Endodermal cell (in vitro differentiated cells): ENCODE measurements around the gene REN. TPM values are rescaled to one million over a fixed set of nuclear protein-coding genes. Genes with fewer than 3 reads are reported as not detected.

Experiments
- DNase-seq: peaks from one replicate; pipeline ENCODE4 v3.0.0-alpha.2; 2017
- H3K27ac ChIP-seq: 2 replicates; pipeline ENCODE4 v1.5.1; 2013; ENCODE audit warnings: mild to moderate bottlenecking, low read depth, low read length, moderate library complexity
- H3K27me3 ChIP-seq: 2 replicates; pipeline ENCODE4 v1.6.1; 2013; ENCODE audit warnings: mild to moderate bottlenecking, low read length, moderate library complexity; ENCODE audit not compliant: insufficient read depth, control insufficient read depth, poor library complexity, severe bottlenecking
- H3K36me3 ChIP-seq: 2 replicates; pipeline ENCODE4 v1.7.0; 2013; ENCODE audit warnings: mild to moderate bottlenecking, low read length, moderate library complexity; ENCODE audit not compliant: control insufficient read depth, insufficient read depth
- H3K4me1 ChIP-seq: one replicate; pipeline ENCODE4 v1.7.0; 2013; ENCODE audit warnings: low read length; ENCODE audit not compliant: control insufficient read depth, insufficient read depth
- H3K4me3 ChIP-seq: 2 replicates; pipeline ENCODE4 v1.5.1; 2013; ENCODE audit warnings: mild to moderate bottlenecking, low read length, moderate library complexity
- H3K9ac ChIP-seq: 2 replicates; pipeline ENCODE4 v1.6.1; 2013; ENCODE audit warnings: mild to moderate bottlenecking, low read length, moderate library complexity; ENCODE audit not compliant: poor library complexity, severe bottlenecking; ENCODE audit errors: extremely low read depth
- H3K9me3 ChIP-seq: 2 replicates; pipeline ENCODE4 v1.6.1; 2013; ENCODE audit warnings: mild to moderate bottlenecking, low read length, moderate library complexity; ENCODE audit not compliant: control insufficient read depth
- H3K27ac Mint-ChIP-seq: 2 replicates; pipeline ENCODE4 v1.8.0; 2020; ENCODE audit warnings: mixed read lengths
- H3K27me3 Mint-ChIP-seq: 2 replicates; pipeline ENCODE4 v1.8.0; 2021; ENCODE audit warnings: mild to moderate bottlenecking, mixed read lengths; ENCODE audit not compliant: insufficient read depth
- H3K36me3 Mint-ChIP-seq: 2 replicates; pipeline ENCODE4 v1.8.0; 2020; ENCODE audit warnings: low read depth, mixed read lengths
- H3K4me1 Mint-ChIP-seq: 2 replicates; pipeline ENCODE4 v1.8.0; 2020; ENCODE audit warnings: mixed read lengths
- H3K4me3 Mint-ChIP-seq: 2 replicates; pipeline ENCODE4 v1.8.0; 2020; ENCODE audit warnings: mild to moderate bottlenecking, moderate library complexity, mixed read lengths
- H3K9me3 Mint-ChIP-seq: 2 replicates; pipeline ENCODE4 v1.8.0; 2020; ENCODE audit warnings: mild to moderate bottlenecking, mixed read lengths
- WGBS, 2 experiments: methylation state at CpG; one replicate each; pipeline versions ENCODE4 v1.1.5 to v1.1.7; 2013; ENCODE audit warnings: missing lambda C conversion rate in 2 of 2, mixed read lengths in 1 of 2; ENCODE audit not compliant: insufficient coverage in 1 of 2, insufficient read length in 1 of 2; 5-methylcytosine and 5-hydroxymethylcytosine counted together
- total RNA-seq, 2 donors: library from RNA; stranded (reverse); fragmentation: NEBNext Ultra II Directional in 1 of 2; extraction: Animal tissue kit (Norgen Biotek cat#: 25700) in 1 of 2; gene quantifications; 2 replicates in 1 of 2; 3 replicates in 1 of 2; pipeline ENCODE4 v1.2.1, GENCODE V29; 2021
- TF ChIP-seq, protein P1 (sequence below): fragments of 200-600 bp; sonication (generic); conservative IDR thresholded peaks from 2 replicates; pipeline ENCODE4 v1.5.0; 2021; ENCODE audit warnings: antibody characterized with exemption, mild to moderate bottlenecking

The REN gene
- total RNA-seq, 2 donors from 2014 or later = not detected

GRCh38 chr1:204188959-204189639 lies 23.0 kb upstream of the REN start:
- Mint-ChIP-seq H3K4me3 (no peak overlapping the region), H3K27me3 (peaks cover 70% of the 10 kb centered on the region), H3K27ac (no peak overlapping the region), H3K9me3 (no peaks in the 10 kb centered on the region), H3K36me3 (no peaks in the 10 kb centered on the region), H3K4me1 (no peaks in the 10 kb centered on the region)
- no peaks in the 10 kb centered on the region for H3K4me1 ChIP-seq
- H3K27me3 ChIP-seq = peaks cover 60% of the 10 kb centered on the region
- H3K9me3 ChIP-seq = no peaks in the 10 kb centered on the region
- no peak overlapping the region for H3K9ac ChIP-seq
- no peak for DNase-seq
- H3K27ac ChIP-seq = no peak overlapping the region
- no peaks in the 10 kb centered on the region for H3K36me3 ChIP-seq
- 89 to 92% methylated on average over 7 to 11 of the region's 11 CpGs for WGBS, 2 experiments
- H3K4me3 ChIP-seq = no peak overlapping the region
- TF ChIP-seq, protein P1, sequence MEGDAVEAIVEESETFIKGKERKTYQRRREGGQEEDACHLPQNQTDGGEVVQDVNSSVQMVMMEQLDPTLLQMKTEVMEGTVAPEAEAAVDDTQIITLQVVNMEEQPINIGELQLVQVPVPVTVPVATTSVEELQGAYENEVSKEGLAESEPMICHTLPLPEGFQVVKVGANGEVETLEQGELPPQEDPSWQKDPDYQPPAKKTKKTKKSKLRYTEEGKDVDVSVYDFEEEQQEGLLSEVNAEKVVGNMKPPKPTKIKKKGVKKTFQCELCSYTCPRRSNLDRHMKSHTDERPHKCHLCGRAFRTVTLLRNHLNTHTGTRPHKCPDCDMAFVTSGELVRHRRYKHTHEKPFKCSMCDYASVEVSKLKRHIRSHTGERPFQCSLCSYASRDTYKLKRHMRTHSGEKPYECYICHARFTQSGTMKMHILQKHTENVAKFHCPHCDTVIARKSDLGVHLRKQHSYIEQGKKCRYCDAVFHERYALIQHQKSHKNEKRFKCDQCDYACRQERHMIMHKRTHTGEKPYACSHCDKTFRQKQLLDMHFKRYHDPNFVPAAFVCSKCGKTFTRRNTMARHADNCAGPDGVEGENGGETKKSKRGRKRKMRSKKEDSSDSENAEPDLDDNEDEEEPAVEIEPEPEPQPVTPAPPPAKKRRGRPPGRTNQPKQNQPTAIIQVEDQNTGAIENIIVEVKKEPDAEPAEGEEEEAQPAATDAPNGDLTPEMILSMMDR = no peak

DNA sequence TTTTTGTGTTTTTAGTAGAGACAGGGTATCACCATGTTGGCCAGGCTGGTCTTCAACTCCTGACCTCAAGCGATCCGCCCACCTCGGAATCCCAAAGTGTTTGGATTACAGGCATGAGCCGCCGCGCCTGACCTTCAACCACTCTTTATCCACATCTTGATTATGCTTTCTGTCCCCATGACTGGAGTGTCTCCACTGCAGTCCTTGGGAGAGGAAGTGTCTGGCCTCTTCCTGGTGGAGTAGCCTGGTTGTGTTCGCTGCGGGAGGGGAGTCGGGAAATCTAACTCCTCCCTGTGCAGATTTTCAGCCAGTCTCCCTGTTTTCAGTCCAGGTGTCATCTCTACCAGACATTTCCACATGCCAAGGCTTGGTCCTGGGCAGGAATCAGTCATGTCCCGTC lies 20.5 kb upstream of the REN start:
- Histone ChIP-seq H3K9ac (no peak overlapping the region), H3K27ac (no peak overlapping the region), H3K27me3 (peaks cover 48% of the 10 kb centered on the region), H3K36me3 (no peaks in the 10 kb centered on the region), H3K4me3 (no peak overlapping the region), H3K4me1 (no peaks in the 10 kb centered on the region), H3K9me3 (no peaks in the 10 kb centered on the region)
- 92 to 95% methylated on average over 10 of the region's 10 CpGs for WGBS, 2 experiments
- DNase-seq = no peak
- Mint-ChIP-seq H3K27ac (no peak overlapping the region), H3K9me3 (no peaks in the 10 kb centered on the region), H3K36me3 (no peaks in the 10 kb centered on the region), H3K27me3 (peaks cover 49% of the 10 kb centered on the region), H3K4me3 (no peak overlapping the region), H3K4me1 (no peaks in the 10 kb centered on the region)
- TF ChIP-seq, protein P1 = no peak

DNA sequence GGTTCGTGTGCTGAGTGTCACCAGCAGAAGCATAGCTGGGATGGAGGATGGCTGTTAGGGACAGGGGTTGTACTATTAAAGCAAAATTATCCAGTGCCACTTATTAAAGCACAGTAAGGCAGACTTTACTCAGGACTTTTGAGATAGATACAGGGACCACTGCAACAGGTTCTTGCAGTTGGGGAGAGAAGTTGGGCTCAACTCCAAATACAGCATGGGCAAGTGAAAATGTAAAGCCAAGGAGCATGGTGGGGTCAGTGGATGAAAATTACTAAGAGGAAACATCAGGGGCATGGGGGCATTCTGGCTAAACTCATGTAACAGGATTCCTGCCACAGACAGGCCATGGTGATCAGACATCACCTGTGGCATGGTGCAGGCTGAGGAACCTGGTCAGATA lies 15.0 kb upstream of the REN start:
- H3K36me3 ChIP-seq = no peaks in the 10 kb centered on the region
- no peaks in the 10 kb centered on the region for H3K4me1 ChIP-seq
- Mint-ChIP-seq H3K4me1 (no peaks in the 10 kb centered on the region), H3K27me3 (peaks cover 13% of the 10 kb centered on the region), H3K4me3 (no peak overlapping the region), H3K27ac (no peak overlapping the region), H3K9me3 (peaks cover 18% of the 10 kb centered on the region), H3K36me3 (no peaks in the 10 kb centered on the region)
- 75% methylated on average over 1 of the region's 1 CpG; no CpG with 5 or more reads in 1 of the 2 experiments for WGBS, 2 experiments
- no peak overlapping the region for H3K27ac ChIP-seq
- TF ChIP-seq, protein P1 = no peak
- H3K4me3 ChIP-seq = no peak overlapping the region
- H3K27me3 ChIP-seq = peaks cover 31% of the 10 kb centered on the region
- H3K9ac ChIP-seq = no peak overlapping the region
- H3K9me3 ChIP-seq = peaks cover 9% of the 10 kb centered on the region
- no peak for DNase-seq
